NAMALWA (cell line): ENCODE data around the gene TAX1BP1.

ENCODE experiments used
- DNase-seq: peaks from one replicate; pipeline ENCODE4 v3.0.0-alpha.2; 2015; ENCODE audit warnings: low spot score

TAX1BP1 gene

GRCh38 chr7:27781188-27781587, 41.2 kb downstream of the TAX1BP1 start:
- DNase-seq: no peak

DNA sequence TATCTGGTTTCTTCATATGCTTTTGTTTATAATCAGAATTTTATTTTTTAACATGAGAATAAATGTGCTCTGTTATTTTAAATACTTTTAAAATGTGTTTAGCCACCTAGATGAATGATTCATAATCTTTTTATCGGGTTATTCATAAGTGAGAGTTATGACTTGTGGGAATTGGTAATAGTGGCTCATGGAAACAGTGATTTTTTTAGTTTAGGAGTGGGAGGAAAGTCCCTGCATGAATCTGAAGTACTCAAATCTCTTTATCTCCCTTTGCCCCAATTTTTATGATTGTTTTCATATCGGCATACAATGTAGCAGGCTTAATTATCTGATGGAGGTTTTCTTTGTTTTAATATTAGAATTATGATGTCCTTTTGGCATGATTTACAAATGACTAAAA, 42.9 kb downstream of the TAX1BP1 start:
- DNase-seq: no peak

GRCh38 chr7:27784399-27785053, 44.6 kb downstream of the TAX1BP1 start:
- peak; percentile 94 for DNase-seq

DNA sequence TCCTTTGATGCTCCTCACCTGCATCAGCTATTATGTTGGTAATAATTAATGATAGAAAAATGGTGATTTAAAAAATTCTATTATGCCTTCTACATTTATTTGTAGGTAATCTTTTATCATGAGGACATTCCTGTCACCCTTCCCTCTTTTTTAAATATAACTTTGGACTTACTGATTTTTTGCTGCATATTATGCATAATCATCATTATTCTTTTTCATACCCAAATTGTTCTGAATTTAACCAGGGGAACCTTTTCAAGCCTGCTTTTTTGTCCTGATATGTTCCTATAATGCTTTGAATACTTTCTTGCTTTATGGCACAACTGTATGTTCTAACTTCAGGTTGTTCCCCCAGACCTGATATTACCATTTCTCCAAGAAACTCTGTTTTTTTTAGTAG, 48.5 kb downstream of the TAX1BP1 start:
- no peak for DNase-seq

GRCh38 chr7:27793780-27794179, 53.8 kb downstream of the TAX1BP1 start:
- no peak for DNase-seq

GRCh38 chr7:27795977-27796376, 56.0 kb downstream of the TAX1BP1 start:
- DNase-seq: no peak

DNA sequence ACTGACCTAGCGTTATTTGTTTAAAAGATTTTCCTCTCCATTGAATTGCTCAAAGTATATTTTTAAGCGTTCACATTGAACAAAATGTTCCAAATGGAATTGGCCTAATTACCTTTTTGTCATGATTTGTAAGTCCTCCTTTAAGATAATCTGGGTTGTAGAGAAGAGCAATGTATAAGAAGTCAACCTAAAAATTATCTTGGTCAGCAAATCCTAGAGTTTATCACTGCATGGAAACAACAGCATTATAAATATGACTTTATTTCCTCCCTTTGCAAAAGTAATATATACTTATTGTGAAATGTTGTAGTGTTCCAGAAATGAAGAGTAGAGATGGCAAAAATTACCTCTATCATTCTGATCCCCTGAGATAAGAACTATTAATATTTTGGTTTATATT, 59.2 kb downstream of the TAX1BP1 start:
- DNase-seq: no peak

GRCh38 chr7:27802999-27803398, 63.0 kb downstream of the TAX1BP1 start:
- DNase-seq: no peak

DNA sequence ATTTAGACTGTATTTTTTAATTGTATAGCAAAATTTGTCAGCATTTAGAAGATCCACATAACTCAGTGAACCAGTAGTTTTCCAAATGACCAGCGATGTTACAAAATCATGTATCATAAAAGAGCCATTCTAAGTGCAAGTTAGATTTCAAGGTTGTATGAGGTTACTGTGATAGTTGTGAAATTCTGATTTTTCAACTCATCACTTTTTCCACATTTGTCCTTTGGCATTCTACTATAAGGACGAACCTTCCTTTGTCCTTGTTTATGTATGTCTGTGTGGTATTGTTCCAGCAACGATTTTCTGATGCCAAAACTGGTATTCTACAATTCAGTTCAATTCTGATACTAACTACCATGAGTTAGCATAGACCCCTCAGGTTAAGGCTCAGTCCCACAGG, 64.2 kb downstream of the TAX1BP1 start:
- DNase-seq: no peak

DNA sequence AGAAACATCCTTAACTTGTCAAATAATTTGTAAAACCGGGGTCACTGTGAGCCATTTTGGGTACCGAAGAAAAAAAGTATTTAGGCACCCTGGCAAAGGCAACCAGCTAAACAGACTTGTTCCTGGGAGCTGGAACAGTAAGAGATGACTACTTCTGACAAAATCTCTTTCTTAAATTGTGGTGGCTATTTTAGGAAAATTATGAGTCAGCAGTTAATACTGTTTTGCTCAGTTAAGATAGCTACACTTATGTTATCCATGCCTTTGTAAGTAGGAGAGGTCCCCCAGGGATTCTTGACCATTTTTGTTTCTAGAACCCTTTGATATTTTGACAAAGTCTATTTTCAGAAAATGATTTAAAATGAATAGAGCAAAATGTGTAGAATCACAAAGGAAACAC, 68.7 kb downstream of the TAX1BP1 start:
- DNase-seq: no peak

- no peak for DNase-seq
These were observed 70.2 kb downstream of the TAX1BP1 start for GRCh38 chr7:27810186-27810585.

DNA sequence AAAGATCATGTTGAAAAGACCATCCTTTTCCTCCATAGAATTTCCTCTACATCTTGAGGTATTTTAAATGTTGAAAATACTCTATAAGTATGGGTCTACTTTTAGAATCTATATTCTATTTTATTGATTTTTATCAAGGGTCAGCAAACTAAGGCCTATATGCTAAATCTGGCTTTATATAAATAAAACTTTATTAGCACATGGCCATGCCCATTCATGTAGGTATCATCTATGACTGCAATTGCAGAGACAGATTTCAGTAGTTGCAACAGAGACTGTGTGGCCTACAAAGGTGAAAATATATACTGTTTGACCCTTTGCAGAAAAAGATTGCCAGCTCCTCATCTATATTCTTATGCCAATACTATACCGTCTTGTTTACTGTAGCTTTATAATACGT, 72.7 kb downstream of the TAX1BP1 start:
- DNase-seq: no peak

DNA sequence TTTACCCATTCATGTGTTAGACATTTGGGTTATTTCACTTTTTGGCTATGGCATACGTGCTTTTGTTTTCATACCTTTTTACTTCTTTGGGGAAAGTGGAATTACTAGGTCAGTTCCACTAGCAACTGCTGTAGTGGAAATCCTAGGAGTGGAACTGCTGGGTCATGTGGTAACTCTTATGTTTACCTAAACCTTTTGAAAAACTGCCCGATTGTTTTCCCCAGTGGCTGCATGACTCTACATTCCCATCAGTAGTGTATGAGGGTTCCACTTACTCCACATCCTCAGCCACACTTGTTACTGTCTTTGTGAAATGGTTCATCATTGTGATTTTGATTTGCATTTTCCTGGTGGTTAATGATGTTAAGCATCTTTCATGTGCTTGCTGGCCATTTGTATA, 82.3 kb downstream of the TAX1BP1 start:
- no peak for DNase-seq

GRCh38 chr7:27825891-27826290, 85.9 kb downstream of the TAX1BP1 start:
- DNase-seq: no peak

GRCh38 chr7:27826357-27826756, 86.4 kb downstream of the TAX1BP1 start:
- no peak for DNase-seq

- DNase-seq: no peak
These were observed 94.4 kb downstream of the TAX1BP1 start for GRCh38 chr7:27834179-27834921.

DNA sequence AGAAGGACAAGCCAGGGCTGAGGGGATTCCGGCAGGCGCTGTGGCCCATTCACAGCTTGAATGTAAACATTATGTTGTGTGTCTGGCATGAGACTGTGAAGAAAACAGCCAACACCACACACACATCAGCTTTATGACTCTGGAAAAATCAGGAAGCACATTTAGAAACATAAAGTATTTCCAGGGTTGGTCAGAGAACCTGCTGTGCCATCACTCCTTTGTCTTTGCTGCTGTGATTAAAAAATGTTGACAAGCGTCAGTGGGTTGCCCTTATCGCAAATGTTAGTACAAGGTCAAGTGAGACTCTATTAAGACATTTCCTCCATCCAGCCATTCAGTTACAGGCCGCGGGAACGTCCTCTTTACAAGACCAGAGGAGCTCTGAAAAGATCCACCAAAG, 95.4 kb downstream of the TAX1BP1 start:
- no peak for DNase-seq

DNA sequence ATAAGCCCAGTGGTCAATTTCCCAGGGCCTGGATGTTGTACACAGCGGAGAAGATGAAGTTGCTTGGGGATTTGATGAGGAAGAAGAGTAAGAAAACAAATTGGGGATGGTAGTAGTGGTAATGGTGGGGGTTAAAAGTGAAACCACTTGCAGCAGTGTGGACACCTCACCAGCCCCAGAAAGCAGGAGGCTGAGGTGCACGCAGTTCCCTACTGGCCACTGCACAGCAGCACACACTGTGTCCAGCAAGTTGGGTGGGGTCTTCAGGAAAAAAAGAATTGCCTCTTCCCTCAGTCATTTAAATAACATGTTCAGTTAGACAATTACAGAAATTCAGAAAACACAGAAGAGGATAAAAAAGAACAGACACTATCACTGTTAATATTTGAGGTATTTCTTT, 96.6 kb downstream of the TAX1BP1 start:
- DNase-seq: no peak

DNA sequence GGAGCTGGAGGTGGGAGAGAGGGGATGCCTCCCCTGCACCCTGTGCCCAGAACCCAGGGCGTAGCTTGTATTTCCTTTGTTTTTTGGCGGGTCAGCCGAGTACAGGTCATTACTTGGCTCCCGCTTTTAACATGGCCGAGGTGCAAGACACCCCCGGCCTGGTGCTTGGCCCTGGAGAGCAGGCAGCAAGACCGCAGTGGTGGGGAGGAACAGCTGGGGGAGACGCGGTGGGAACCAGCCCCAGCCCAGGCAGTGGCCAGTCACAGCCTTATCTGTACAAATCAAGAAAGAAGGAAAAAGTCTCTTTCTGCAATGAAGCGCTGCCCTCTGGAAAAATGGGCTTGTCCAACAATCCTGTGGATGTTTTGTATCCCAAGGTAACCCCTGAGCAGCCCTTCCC, 99.1 kb downstream of the TAX1BP1 start:
- DNase-seq: no peak

- no peak for DNase-seq
These were observed 100.4 kb downstream of the TAX1BP1 start for GRCh38 chr7:27840313-27840712.

DNA sequence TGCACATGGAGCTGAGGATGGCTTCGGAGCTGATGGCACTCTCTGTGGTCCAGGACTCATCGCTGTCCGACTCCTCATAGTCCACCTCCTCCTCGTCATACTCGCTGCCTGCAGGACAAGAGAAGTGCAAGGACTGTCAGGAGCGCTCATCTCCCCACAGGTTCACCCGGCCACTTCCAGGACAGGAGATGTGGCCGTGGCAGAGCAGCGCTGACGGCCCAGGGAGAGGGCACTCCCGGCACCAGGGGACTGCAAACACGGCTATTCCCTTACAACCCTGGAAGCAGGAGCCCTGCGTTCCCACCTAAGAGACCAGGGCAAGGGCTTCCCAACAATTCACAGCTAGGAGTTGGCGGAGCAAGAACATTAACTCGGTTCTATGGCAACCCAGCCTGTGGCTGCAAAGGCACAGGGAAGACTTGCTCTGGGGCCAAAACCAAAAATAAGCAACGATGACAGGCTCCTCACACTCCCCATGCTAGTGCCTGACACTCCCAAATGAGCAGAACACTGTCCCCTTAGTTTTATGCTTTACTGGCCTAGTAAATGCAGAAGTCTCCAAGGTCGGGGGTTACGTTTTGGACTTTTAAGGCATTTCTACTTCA, 100.9 kb downstream of the TAX1BP1 start:
- DNase-seq: no peak

DNA sequence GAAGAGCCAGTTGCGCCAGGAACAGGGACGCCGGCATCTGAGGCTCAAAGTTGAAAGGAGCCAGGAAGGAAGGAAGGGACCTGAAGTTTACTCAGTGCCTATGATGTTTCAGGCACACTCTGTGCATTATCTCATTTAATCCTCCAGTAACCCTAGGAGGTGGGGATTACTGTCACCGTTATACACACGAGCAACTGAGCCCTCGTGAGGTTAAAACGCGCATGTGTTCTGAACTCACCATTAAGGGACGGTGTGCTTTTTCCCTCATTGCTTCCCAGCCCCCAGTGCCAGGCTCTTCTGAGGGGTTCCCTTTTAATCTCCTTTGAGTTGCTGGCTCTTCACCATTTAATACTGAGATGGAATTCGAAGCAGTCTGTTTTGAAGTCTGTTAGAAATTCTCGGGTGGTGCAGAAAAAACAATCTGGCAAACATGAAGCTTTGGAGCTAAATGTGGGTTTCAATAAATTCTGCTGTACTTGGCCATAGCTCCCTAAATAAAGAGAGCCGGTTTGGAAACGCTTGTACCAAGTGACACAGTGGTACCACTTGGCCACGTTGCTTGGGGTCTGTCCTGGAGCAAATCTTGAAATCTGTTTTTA, 102.2 kb downstream of the TAX1BP1 start:
- DNase-seq: no peak

GRCh38 chr7:27842851-27843250, 102.9 kb downstream of the TAX1BP1 start:
- DNase-seq: no peak
